Measurements from ENCODE around the gene PTGR1. TPM values are rescaled to one million over a fixed set of nuclear protein-coding genes. Genes with fewer than 3 reads are reported as not detected.

The PTGR1 gene
- polyA plus RNA-seq, 1 donor (not counting 4 experiments of a cell fraction or from before 2014, with no cell fraction given), result 66.0 TPM

DNA sequence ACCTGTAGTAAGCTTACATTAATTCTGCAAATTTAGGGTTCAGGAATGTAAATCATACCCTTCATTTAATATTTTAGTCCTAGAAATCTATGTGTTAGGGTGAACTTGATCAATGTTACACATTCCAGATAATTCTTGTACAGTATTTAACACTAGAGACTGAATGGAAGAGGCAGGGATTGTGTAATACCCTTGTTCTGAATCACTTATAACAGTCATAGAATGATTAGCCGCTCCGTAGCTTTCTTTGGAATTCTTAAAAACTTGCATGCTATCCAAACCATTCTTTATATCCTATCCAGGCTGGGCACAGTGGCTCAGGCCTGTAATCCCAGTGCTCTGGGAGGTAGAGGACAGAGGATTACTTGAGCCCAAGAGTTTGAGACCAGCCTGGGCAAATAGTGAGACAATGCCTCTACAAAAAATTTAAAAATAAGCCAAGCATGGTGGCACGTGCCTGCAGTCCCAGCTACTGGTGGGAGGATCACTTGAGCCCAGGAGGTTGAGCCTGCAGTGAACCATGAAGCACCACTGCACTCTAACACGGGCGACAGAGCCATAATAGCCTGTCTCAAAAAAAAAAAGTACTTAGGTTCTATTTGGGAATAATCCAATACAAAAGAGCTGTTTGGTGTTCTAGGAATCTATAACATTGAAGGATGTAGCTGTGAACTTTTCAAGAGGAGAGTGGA, 66.2 kb downstream of the PTGR1 start:
- no peaks in the 10 kb centered on the region for H3K9me3 ChIP-seq (ENCODE audit: control insufficient read depth, low read depth, low read length)
- DNase-seq (ENCODE audit: low read depth, low spot score), result no peak
- dilution Hi-C loops (cut with MboI; ENCODE audit: extremely low pct_ligation_motif_present, low sequenced_read_pairs), result no loop called here
- H3K4me1 ChIP-seq (ENCODE audit: control insufficient read depth, extremely low read depth, insufficient read depth, low read length), result no peaks in the 10 kb centered on the region
- no peaks in the 10 kb centered on the region for H4K20me1 ChIP-seq (ENCODE audit: control insufficient read depth, extremely low read depth, insufficient read depth, low read length)
- H3K36me3 ChIP-seq (ENCODE audit: control insufficient read depth in 2 of 2, extremely low read depth in 1 of 2, insufficient read depth in 2 of 2, low read length in 2 of 2), result no peaks in the 10 kb centered on the region
- H3K27me3 ChIP-seq (ENCODE audit: control insufficient read depth, extremely low read depth, insufficient read depth, low read length), result no peaks in the 10 kb centered on the region
- FAIRE-seq, result no peak
- H3K4me3 ChIP-seq (ENCODE audit: control insufficient read depth in 2 of 3, extremely low read depth in 1 of 3, insufficient read depth in 2 of 3, low read depth in 1 of 3, low read length in 3 of 3), result no peak overlapping the region
- TF ChIP-seq, protein P1, sequence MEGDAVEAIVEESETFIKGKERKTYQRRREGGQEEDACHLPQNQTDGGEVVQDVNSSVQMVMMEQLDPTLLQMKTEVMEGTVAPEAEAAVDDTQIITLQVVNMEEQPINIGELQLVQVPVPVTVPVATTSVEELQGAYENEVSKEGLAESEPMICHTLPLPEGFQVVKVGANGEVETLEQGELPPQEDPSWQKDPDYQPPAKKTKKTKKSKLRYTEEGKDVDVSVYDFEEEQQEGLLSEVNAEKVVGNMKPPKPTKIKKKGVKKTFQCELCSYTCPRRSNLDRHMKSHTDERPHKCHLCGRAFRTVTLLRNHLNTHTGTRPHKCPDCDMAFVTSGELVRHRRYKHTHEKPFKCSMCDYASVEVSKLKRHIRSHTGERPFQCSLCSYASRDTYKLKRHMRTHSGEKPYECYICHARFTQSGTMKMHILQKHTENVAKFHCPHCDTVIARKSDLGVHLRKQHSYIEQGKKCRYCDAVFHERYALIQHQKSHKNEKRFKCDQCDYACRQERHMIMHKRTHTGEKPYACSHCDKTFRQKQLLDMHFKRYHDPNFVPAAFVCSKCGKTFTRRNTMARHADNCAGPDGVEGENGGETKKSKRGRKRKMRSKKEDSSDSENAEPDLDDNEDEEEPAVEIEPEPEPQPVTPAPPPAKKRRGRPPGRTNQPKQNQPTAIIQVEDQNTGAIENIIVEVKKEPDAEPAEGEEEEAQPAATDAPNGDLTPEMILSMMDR (optimal IDR thresholded peaks at IDR 0.05 in 1 of 3, IDR thresholded peaks at IDR 0.05 in 1 of 3, conservative IDR thresholded peaks at IDR 0.05 in 1 of 3; ENCODE audit: extremely low read depth in 1 of 3, insufficient read depth in 2 of 3, low read length in 3 of 3), result no peak
- no peak for TF ChIP-seq EZH2 (IDR thresholded peaks at IDR 0.05; ENCODE audit: low read length)
- no peaks in the 10 kb centered on the region for H3K79me2 ChIP-seq (ENCODE audit: control insufficient read depth, insufficient read depth, low read length)
- no peak overlapping the region for H3K27ac ChIP-seq (ENCODE audit: control insufficient read depth, insufficient read depth, low read length)
- H3K9ac ChIP-seq (ENCODE audit: control insufficient read depth, extremely low read depth, insufficient read depth, low read length), result no peak overlapping the region
- H3K9me1 ChIP-seq (ENCODE audit: control insufficient read depth, extremely low read depth, insufficient read depth, low read length), result no peaks in the 10 kb centered on the region
- H3K4me2 ChIP-seq (ENCODE audit: control insufficient read depth, extremely low read depth, insufficient read depth, low read depth, low read length), result no peak overlapping the region
- H2AFZ ChIP-seq (ENCODE audit: control insufficient read depth, low read length), result no peak overlapping the region

DNA sequence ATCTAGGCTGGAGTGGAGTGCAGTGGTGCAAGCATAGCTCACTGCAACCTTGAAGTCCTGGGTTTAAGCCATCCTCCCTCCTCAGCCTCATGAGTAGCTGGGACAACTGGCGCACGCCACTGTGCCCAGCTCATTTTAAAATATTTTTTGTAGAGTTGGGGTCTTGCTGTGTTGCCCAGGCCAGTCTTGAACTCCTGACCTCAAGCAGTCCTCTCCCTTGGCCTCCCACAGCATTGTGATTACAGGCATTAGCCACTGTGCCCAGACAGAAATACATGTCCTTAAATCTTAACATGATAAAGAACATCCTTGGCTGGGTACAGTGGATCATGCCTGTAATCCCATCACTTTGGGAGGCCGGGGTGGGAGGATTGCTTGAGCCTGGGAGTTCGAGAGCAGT, 67.7 kb downstream of the PTGR1 start:
- Histone ChIP-seq H3K36me3 (ENCODE audit: control insufficient read depth in 2 of 2, extremely low read depth in 1 of 2, insufficient read depth in 2 of 2, low read length in 2 of 2) (no peaks in the 10 kb centered on the region), H3K27ac (ENCODE audit: control insufficient read depth, insufficient read depth, low read length) (no peak overlapping the region), H3K9me1 (ENCODE audit: control insufficient read depth, extremely low read depth, insufficient read depth, low read length) (no peaks in the 10 kb centered on the region), H3K27me3 (ENCODE audit: control insufficient read depth, extremely low read depth, insufficient read depth, low read length) (no peaks in the 10 kb centered on the region), H3K4me1 (ENCODE audit: control insufficient read depth, extremely low read depth, insufficient read depth, low read length) (no peaks in the 10 kb centered on the region), H3K79me2 (ENCODE audit: control insufficient read depth, insufficient read depth, low read length) (no peaks in the 10 kb centered on the region), H4K20me1 (ENCODE audit: control insufficient read depth, extremely low read depth, insufficient read depth, low read length) (no peaks in the 10 kb centered on the region), H3K9ac (ENCODE audit: control insufficient read depth, extremely low read depth, insufficient read depth, low read length) (no peak overlapping the region), H3K4me3 (ENCODE audit: control insufficient read depth in 2 of 3, extremely low read depth in 1 of 3, insufficient read depth in 2 of 3, low read depth in 1 of 3, low read length in 3 of 3) (no peak overlapping the region), H3K4me2 (ENCODE audit: control insufficient read depth, extremely low read depth, insufficient read depth, low read depth, low read length) (no peak overlapping the region), H2AFZ (ENCODE audit: control insufficient read depth, low read length) (no peak overlapping the region), H3K9me3 (ENCODE audit: control insufficient read depth, low read depth, low read length) (no peaks in the 10 kb centered on the region)
- no peak for FAIRE-seq
- no peak for TF ChIP-seq EZH2 (IDR thresholded peaks at IDR 0.05; ENCODE audit: low read length)
- TF ChIP-seq, protein P1 (optimal IDR thresholded peaks at IDR 0.05 in 1 of 3, IDR thresholded peaks at IDR 0.05 in 1 of 3, conservative IDR thresholded peaks at IDR 0.05 in 1 of 3; ENCODE audit: extremely low read depth in 1 of 3, insufficient read depth in 2 of 3, low read length in 3 of 3), result no peak
- DNase-seq (ENCODE audit: low read depth, low spot score), result no peak
- dilution Hi-C loops (cut with MboI; ENCODE audit: extremely low pct_ligation_motif_present, low sequenced_read_pairs), result no loop called here
